Measurements from ENCODE around the gene FGFR3.

DNA sequence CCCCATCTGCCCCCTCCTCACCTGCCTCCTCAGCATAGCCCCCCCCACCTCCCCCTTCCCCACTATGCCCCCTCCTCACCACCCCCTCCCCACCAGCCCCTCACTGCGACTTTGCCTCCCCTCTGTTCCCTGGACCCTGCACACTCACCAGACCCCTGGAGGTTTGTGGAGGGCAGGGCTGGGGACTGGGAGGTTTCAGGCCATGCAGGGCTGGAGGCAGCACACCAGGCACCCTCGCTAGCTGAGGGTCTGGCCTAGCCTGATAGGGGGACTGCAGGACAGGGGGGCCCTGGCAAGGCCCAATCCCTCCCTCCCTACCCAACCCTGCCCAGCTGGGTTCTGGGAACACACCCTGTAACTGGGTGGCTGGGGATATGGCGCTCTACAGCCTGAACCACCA lies 43.7 kb upstream of the FGFR3 start:
- TF ChIP-seq, protein P1, sequence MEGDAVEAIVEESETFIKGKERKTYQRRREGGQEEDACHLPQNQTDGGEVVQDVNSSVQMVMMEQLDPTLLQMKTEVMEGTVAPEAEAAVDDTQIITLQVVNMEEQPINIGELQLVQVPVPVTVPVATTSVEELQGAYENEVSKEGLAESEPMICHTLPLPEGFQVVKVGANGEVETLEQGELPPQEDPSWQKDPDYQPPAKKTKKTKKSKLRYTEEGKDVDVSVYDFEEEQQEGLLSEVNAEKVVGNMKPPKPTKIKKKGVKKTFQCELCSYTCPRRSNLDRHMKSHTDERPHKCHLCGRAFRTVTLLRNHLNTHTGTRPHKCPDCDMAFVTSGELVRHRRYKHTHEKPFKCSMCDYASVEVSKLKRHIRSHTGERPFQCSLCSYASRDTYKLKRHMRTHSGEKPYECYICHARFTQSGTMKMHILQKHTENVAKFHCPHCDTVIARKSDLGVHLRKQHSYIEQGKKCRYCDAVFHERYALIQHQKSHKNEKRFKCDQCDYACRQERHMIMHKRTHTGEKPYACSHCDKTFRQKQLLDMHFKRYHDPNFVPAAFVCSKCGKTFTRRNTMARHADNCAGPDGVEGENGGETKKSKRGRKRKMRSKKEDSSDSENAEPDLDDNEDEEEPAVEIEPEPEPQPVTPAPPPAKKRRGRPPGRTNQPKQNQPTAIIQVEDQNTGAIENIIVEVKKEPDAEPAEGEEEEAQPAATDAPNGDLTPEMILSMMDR (IDR thresholded peaks at IDR 0.05; ENCODE audit: low read length) = no peak
- TF ChIP-seq EZH2 (IDR thresholded peaks at IDR 0.05; ENCODE audit: borderline replicate concordance, low read length) = no peak
